A549 treated with dexamethasone at 1 μM for 4 hours (cell line): ENCODE results near the gene USP33. TPM values are rescaled to one million over a fixed set of nuclear protein-coding genes. Genes with fewer than 3 reads are reported as not detected.

Source experiments
- total RNA-seq: library from RNA; stranded (reverse); fragments of 200-300 nt; extraction: Qiagen RNA extraction; gene quantifications from 5 replicates; pipeline ENCODE4 v1.2.3, GENCODE V29; 2022

The USP33 gene
- 15.1 to 22.0 TPM (median 18.6 TPM) in 5 replicates for total RNA-seq

DNA sequence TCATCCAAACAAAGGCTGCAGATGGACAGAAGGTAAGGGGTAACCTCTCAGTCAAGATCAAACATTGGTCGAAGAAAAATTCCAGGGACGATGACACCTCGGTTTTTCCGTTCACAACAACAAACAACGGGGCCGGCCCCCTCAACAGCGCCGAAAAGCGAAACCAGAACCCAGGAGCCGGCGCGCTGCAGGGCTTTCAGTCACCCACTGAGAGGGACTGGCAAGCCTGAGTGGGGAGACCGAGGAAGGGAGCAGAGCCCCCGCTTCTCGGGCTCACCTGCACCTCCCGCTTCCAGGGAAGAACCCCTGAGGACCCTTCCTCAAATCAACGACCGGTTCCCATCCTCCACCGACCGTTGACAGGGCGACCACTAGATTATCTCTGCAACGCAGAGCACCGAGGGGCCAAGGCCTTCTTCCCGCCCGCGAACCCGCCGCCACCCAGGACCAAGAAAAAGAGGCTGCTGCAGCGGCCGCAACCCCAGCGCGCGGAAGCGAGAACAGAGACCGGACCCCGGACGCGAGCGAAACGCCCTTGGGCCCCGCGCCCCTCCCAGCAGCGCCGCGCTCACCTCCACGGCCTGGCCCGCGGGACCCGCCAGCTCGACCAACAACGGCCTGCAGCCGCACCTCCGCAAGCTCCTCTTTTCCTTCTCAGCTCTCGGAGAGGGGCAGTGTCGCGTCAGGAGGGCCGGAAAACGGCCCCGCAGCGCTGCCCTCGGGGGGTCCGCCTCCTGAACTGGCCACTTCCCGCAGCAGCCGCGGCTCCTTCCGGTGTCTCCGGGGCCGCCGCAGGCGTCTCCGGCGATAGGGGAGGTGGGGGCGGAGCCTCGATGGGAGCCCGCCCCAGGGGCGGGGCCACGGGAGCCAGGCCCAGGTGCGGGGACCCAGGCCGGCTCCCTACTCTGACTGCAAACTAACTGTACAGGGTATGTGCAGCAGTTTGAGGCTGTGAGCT, at the start of gene USP33:
TSS of gene USP33 (minus strand) at position 782 of the 958 bp plus-strand sequence. CDS start 18,155 bp downstream, outside the sequence.

DNA sequence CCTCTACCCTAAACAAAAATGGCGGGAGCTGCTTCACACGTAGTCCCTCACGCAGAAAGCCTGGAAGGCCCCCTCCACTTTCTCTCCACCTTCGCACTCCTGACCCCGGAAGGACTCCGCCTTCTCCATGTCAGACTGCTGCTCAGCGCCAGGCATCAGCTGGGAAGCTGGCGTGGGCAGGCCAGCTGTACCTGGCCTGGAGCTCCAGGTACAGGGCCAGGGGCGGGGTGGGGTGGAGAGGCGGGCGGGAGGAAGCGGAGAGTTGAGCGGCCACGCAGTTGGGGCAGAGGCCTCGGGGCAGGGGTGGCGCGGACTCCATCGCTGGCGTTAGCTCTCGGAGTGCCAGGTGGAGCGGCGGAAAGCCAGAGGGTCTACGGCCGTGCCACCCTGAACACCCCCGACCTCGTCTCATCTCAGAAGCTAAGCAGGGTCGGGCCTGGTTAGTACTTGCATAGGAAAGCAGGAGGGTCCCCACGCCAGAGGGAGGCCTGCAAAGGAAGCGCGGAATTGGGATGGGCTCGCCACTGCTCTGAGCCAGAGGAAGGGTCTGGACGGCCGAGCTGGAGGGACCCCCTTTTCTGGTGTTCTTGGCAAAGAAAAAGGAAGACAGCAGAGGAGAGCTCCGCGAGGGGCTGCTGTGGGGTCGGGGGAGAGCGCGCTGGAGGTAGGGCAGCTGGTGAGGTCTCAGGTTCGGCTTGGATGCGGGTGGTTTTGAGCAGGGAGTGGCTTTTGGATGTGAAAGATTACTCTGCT, 20.1 kb upstream of the USP33 start, which contains the start of gene MIGA1:
TSS of gene MIGA1 (plus strand) at position 121 of the 753 bp plus-strand sequence. CDS start 3,604 bp downstream, outside the sequence.

DNA sequence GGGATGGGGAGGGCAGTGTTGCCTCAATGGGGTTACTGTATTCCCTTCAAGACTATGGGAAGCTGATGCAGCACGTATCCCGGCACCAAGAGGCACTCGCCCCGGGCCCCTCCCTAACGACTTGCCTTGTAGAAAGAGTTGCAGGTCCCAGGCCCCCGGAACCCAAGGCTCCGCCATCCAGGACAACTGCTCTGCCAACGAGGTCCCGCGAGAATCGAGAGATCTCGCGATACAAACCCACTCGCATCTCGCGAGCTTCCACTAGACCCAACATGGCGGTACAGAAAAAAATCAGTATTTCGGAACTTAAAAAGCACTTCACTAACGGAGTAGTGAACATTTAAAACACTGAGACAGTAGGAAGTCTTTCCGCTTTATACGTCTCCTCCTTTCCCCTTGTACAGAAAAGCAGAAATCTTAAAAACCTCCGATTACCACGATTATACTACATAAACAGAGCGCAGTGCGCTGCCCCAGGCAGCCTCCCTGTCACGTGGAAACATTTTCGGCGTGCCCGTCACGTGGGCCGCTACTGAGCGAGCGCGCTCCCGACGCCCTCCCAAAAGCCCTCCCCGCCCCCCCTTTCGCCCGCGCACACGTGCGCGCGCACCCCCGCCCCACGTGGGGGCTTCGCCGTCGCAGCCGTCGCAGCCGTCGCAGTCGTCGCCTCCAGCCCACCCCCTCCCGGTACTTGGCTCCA, 77.0 kb downstream of the USP33 start, which contains the start of gene ZZZ3:
TSS of gene ZZZ3 (minus strand) at position 199 of the 700 bp plus-strand sequence. CDS start 49,304 bp downstream, outside the sequence.

Other genes starting within 250 kb of the USP33 start
- 15.8 to 21.8 TPM (median 16.2 TPM) in 5 replicates for gene ZZZ3, start 77.2 kb downstream of the USP33 start, total RNA-seq
- 4.7 to 8.7 TPM (median 7.5 TPM) in 5 replicates for gene MIGA1, start 19.8 kb upstream of the USP33 start, total RNA-seq
- gene NEXN, start 128.8 kb upstream of the USP33 start, total RNA-seq, result 7.1 to 11.9 TPM (median 9.8 TPM) in 5 replicates
- 98.2 to 120 TPM (median 112 TPM) in 5 replicates for gene FUBP1, start 219.2 kb upstream of the USP33 start, total RNA-seq
- gene DNAJB4, start 245.1 kb upstream of the USP33 start, total RNA-seq, result 38.3 to 48.4 TPM (median 45.0 TPM) in 5 replicates